Kidney (tissue), 14 donors: ENCODE measurements around the gene CD99. TPM values are rescaled to one million over a fixed set of nuclear protein-coding genes. Genes with fewer than 3 reads are reported as not detected.

Experiments
- DNase-seq, 5 donors: peaks; one replicate each; pipeline ENCODE4 v3.0.0-alpha.2; 2013 to 2020
- FAIRE-seq: peaks from 2 replicates; lab custom pipeline; 2012; peaks lifted over from hg19 to GRCh38; lab: Jason Lieb, UNC
- H3K27ac ChIP-seq, 2 donors: one replicate each; pipeline ENCODE4 v1.7.0; 2013; ENCODE audit warnings: low read depth in 2 of 2, low read length in 2 of 2, inconsistent platforms in 1 of 2
- H3K27me3 ChIP-seq: one replicate; pipeline ENCODE4 v1.7.1; 2013; ENCODE audit warnings: low read length, inconsistent platforms; ENCODE audit not compliant: control insufficient read depth, insufficient read depth
- H3K36me3 ChIP-seq, 3 donors: one replicate each; pipeline versions ENCODE4 v1.7.0 to v1.7.1; 2013; ENCODE audit warnings: low read length in 3 of 3, control low read depth in 1 of 3, inconsistent platforms in 1 of 3; ENCODE audit not compliant: insufficient read depth in 3 of 3, control insufficient read depth in 2 of 3
- H3K4me1 ChIP-seq, 3 donors: one replicate each; pipeline versions ENCODE4 v1.7.0 to v1.7.1; 2013; ENCODE audit warnings: low read length in 3 of 3, inconsistent platforms in 1 of 3, low read depth in 1 of 3; ENCODE audit not compliant: control insufficient read depth in 2 of 3, insufficient read depth in 2 of 3
- H3K4me3 ChIP-seq, 3 donors: one replicate each; pipeline versions ENCODE4 v1.7.0 to v1.8.1; 2013; ENCODE audit warnings: low read length in 3 of 3, control low read depth in 1 of 3, inconsistent platforms in 1 of 3
- H3K9ac ChIP-seq, 3 donors: one replicate each; pipeline versions ENCODE4 v1.7.0 to v1.7.1; 2013; ENCODE audit warnings: low read length in 3 of 3, control low read depth in 1 of 3, inconsistent platforms in 1 of 3
- H3K9me3 ChIP-seq, 3 donors: one replicate each; pipeline versions ENCODE4 v1.7.0 to v1.7.1; 2013; ENCODE audit warnings: low read length in 3 of 3, control low read depth in 1 of 3, inconsistent platforms in 1 of 3; ENCODE audit not compliant: control insufficient read depth in 2 of 3, insufficient read depth in 1 of 3
- intact Hi-C: fragments of 100-400 bp; cut with DNase I; formaldehyde crosslinking; loops from one replicate; pipeline ENCODE4 v1.11.1; 2022
- polyA plus RNA-seq: library from polyadenylated mRNA; stranded (reverse); fragments of 350-450 nt; fragmentation: Illumina TruSeq; extraction: RNeasy Lipid Tissue Mini Kit (QIAGEN cat#74804); gene quantifications from one replicate; pipeline ENCODE4 v1.2.3, GENCODE V29; 2014; ENCODE audit warnings: low read depth, low replicate concordance; ENCODE audit not compliant: insufficient read depth
- total RNA-seq: library from RNA; stranded (reverse); fragmentation: NEBNext Ultra II Directional; extraction: Animal tissue kit (Norgen Biotek cat#: 25700); gene quantifications from one replicate; pipeline ENCODE4 v1.2.1, GENCODE V29; 2021
- TF ChIP-seq, protein P1 (sequence below): IDR thresholded peaks from 3 replicates; pipeline ENCODE4 v1.5.1; 2012; ENCODE audit warnings: mild to moderate bottlenecking, moderate library complexity, borderline replicate concordance; ENCODE audit not compliant: insufficient read depth; ENCODE audit errors: extremely low read depth
- donor health status: control.
- donor health status: control.
- donor health status: control.
- donor health status: control.
- donor health status: control.
- donor health status: DM: yes; HTN: yes; CAD: no.
- donor health status: Normal renal cell carcinoma (clear cell type).

CD99 gene
- total and polyA plus RNA-seq, 2 donors from 2014 or later: 125 to 136 TPM

DNA sequence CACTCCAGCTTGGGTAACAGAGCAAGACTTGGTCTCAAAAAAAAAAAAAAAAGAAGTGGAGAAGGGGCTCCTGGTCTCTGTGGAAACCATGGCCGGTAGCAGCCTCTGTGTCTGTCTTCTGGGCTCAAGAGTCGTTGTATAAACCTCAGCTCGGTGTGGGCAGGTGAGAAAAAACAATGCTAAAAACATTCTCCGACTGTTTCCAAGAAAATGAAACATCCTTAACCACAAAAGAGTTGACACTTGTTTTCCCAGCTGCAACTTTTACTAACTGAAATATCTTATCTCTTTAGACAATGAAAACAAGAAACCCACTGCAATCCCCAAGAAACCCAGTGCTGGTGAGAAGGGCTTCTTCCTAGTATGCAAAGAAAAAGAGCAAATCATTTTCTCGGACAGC, 26.2 kb downstream of the CD99 start:
- no peaks in the 10 kb centered on the region for H3K9me3 ChIP-seq
- TF ChIP-seq, protein P1, sequence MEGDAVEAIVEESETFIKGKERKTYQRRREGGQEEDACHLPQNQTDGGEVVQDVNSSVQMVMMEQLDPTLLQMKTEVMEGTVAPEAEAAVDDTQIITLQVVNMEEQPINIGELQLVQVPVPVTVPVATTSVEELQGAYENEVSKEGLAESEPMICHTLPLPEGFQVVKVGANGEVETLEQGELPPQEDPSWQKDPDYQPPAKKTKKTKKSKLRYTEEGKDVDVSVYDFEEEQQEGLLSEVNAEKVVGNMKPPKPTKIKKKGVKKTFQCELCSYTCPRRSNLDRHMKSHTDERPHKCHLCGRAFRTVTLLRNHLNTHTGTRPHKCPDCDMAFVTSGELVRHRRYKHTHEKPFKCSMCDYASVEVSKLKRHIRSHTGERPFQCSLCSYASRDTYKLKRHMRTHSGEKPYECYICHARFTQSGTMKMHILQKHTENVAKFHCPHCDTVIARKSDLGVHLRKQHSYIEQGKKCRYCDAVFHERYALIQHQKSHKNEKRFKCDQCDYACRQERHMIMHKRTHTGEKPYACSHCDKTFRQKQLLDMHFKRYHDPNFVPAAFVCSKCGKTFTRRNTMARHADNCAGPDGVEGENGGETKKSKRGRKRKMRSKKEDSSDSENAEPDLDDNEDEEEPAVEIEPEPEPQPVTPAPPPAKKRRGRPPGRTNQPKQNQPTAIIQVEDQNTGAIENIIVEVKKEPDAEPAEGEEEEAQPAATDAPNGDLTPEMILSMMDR: no peak
- H3K27ac ChIP-seq: no peak overlapping the region
- H3K4me3 ChIP-seq: no peak overlapping the region
- DNase-seq: no peak
- no peaks in the 10 kb centered on the region for H3K27me3 ChIP-seq
- H3K36me3 ChIP-seq: peaks cover 6 to 25% (median 18%) of the 10 kb centered on the region in 3 donors
- FAIRE-seq: no peak
- H3K4me1 ChIP-seq: no peaks in the 10 kb centered on the region
- no peak overlapping the region for H3K9ac ChIP-seq
- intact Hi-C loops: no loop called here

DNA sequence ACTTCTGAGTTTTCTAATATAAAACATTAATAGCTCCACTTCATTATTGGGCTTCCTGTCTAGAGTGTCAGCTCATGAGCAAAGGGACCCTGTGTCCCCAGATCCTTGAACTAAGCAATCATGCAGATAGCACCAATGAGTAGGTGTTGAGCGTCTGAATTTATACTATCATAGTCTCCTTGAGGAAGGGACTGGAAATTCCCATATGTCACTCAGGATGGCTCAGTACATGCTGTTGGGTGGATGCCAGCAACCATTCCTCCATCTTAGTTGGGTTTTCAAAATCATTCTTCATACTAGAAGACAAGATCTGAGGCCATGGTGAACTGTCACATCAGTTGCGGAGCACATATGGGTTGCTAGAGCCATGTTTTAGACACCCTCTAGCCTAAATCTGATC, 27.7 kb downstream of the CD99 start:
- Histone ChIP-seq H3K4me1 (no peaks in the 10 kb centered on the region), H3K9ac (no peak overlapping the region), H3K27me3 (no peaks in the 10 kb centered on the region), H3K9me3 (no peaks in the 10 kb centered on the region), H3K4me3 (no peak overlapping the region), H3K36me3 (peaks cover 9 to 29% (median 26%) of the 10 kb centered on the region in 3 donors), H3K27ac (no peak overlapping the region)
- FAIRE-seq (no peak), DNase-seq (no peak)
- intact Hi-C loops: no loop called here
- TF ChIP-seq, protein P1: no peak

DNA sequence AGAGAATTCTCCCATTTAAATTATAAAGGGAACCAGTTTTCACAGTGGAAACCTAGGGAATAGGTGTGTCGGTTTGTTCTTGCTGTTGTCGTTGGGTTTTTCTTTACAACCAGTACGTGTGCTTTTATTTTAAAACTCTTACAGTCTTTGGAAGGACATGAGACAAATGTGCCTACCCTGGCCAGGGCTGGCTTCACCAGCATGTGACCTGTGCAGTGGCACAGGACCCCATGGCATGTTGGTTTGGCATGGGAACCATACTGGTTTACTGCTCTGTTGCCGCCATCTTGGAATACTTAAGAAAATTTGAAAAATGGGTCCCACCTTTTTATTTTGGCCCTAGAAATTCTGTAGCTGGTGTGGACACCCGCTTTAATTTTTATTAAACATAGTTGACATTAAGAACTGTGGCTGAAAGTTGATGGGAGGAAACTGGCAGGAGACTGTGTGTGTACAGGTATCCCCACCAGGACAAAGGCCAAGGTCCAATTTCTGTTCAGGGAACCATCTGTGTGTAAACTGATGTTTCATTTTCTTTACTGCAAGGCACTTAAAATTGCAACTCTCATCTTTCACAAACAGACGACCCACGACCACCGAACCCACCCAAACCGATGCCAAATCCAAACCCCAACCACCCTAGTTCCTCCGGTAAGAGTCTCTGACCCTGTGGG, 28.8 kb downstream of the CD99 start:
- no peak for DNase-seq
- Histone ChIP-seq H3K4me1 (no peaks in the 10 kb centered on the region), H3K9me3 (no peaks in the 10 kb centered on the region), H3K27me3 (no peaks in the 10 kb centered on the region), H3K9ac (no peak overlapping the region), H3K27ac (no peak overlapping the region), H3K4me3 (no peak overlapping the region), H3K36me3 (peaks cover 9 to 34% (median 29%) of the 10 kb centered on the region in 3 donors)
- FAIRE-seq: no peak
- intact Hi-C loops: no loop called here
- TF ChIP-seq, protein P1: no peak
